ENCODE results near the gene RBP4.

GRCh38 chr10:93639791-93640190, 38.8 kb upstream of the RBP4 start:
- TF ChIP-seq EP300 (IDR thresholded peaks at IDR 0.05; ENCODE audit: borderline replicate concordance) (no peak), TAF1 (IDR thresholded peaks at IDR 0.05; ENCODE audit: low read depth) (no peak), NFIC (IDR thresholded peaks at IDR 0.05) (no peak), CREB1 (IDR thresholded peaks at IDR 0.05; ENCODE audit: low read depth) (no peak), RAD21 (IDR thresholded peaks at IDR 0.05; ENCODE audit: low read depth) (no peak), EGR1 (IDR thresholded peaks at IDR 0.05) (no peak), FOXM1 (IDR thresholded peaks at IDR 0.05; ENCODE audit: borderline replicate concordance, low read depth) (no peak), YY1 (IDR thresholded peaks at IDR 0.05; ENCODE audit: low read depth) (no peak), CEBPB (IDR thresholded peaks at IDR 0.05) (no peak), ZBTB7A (IDR thresholded peaks at IDR 0.05; ENCODE audit: low read depth) (no peak), REST (IDR thresholded peaks at IDR 0.05; ENCODE audit: low read depth) (no peak), USF1 (IDR thresholded peaks at IDR 0.05) (no peak), MAX (IDR thresholded peaks at IDR 0.05) (no peak), TCF12 (IDR thresholded peaks at IDR 0.05; ENCODE audit: low read depth) (no peak)

Measured in Ishikawa (cell line).